Erythroblast (primary cell): ENCODE measurements around the gene MYL6B.

Experiments
- GATA1 ChIP-seq: IDR thresholded peaks from 2 replicates; pipeline ENCODE4 v1.6.1; 2011; ENCODE audit warnings: low read depth, mild to moderate bottlenecking, control low read depth, low read length, moderate library complexity
- POLR2A ChIP-seq: IDR thresholded peaks from 2 replicates; pipeline ENCODE4 v1.6.1; 2011; ENCODE audit warnings: mild to moderate bottlenecking, low read length

DNA sequence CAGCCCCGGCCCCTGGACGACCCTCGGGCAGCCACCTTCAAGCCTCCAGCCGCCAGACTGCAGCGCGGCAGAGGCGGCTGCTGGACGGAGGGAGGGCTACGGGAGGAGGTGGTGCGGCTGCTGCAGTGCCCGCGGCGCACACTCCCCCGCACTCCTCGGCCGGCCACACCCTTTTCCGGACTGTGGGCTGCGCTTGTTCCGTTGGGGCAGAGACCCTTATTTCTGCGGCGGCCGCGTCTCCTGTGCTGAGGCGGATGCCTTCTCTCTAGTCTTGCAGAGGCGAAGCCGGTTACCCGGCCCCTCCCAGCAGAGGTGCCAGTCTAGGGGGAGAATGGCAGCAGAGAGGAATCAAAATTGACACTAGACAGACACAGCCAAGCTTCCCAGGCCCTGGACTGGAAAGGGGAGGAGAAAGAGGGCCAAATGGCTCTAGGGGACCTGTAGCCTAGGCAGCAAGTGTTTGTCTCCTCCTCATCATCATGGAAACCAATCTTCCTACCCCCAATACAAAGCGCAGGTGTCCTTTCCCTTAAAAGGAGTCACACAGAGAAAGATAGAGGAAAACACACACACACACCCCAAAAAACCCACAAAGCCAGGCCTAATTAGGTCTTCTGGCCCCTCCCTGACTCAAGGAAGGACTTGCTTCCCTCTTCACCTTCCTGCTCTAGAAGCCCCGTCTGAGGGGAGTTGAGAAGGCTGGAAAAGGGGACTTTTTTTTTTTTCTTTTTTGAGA, 23.0 kb upstream of the MYL6B start:
- TF ChIP-seq POLR2A: peak; percentile 28
- TF ChIP-seq GATA1: no peak
